Activated CD4-positive, alpha-beta T cell treated with anti-CD3 and anti-CD28 coated beads, Interleukin-2, amount 10 ng/mL, durations not matched to agents 7 days and 5 days (primary cell): Measurements from ENCODE around the gene SMARCA4. TPM values are rescaled to one million over a fixed set of nuclear protein-coding genes. Genes with fewer than 3 reads are reported as not detected.

Experiments used
- CTCF ChIA-PET: fragments of 350-600 bp; sonication (Branson Sonifier 250); formaldehyde crosslinking; loops from one replicate; lab custom pipeline; 2021; ENCODE audit warnings: antibody characterized with exemption; lab: Charles Lee
- POLR2A ChIA-PET: fragments of 350-600 bp; sonication (Branson Sonifier 250); formaldehyde crosslinking; loops from one replicate; lab custom pipeline; 2021; ENCODE audit warnings: antibody characterized with exemption; lab: Charles Lee
- DNase-seq: peaks from one replicate; pipeline ENCODE4 v3.0.0-alpha.2; 2020
- H3K27ac Mint-ChIP-seq: one replicate; pipeline ENCODE4 v1.8.0; 2021; ENCODE audit warnings: mild to moderate bottlenecking, moderate library complexity, mixed read lengths
- H3K27me3 Mint-ChIP-seq: one replicate; pipeline ENCODE4 v1.8.0; 2021; ENCODE audit warnings: mixed read lengths
- H3K36me3 Mint-ChIP-seq: one replicate; pipeline ENCODE4 v1.8.0; 2021; ENCODE audit warnings: low read depth, mixed read lengths
- H3K4me1 Mint-ChIP-seq: one replicate; pipeline ENCODE4 v1.8.0; 2021; ENCODE audit warnings: mixed read lengths
- H3K4me3 Mint-ChIP-seq: one replicate; pipeline ENCODE4 v1.8.0; 2021; ENCODE audit warnings: mild to moderate bottlenecking, moderate library complexity, mixed read lengths
- H3K9me3 Mint-ChIP-seq: one replicate; pipeline ENCODE4 v1.8.0; 2021; ENCODE audit warnings: mixed read lengths
- total RNA-seq, 2 experiments: library from RNA; stranded (reverse); gene quantifications; one replicate each; pipeline ENCODE4 v1.2.3, GENCODE V29; 2021

The SMARCA4 gene
- total RNA-seq, 2 experiments from 2014 or later = 111 to 115 TPM

DNA sequence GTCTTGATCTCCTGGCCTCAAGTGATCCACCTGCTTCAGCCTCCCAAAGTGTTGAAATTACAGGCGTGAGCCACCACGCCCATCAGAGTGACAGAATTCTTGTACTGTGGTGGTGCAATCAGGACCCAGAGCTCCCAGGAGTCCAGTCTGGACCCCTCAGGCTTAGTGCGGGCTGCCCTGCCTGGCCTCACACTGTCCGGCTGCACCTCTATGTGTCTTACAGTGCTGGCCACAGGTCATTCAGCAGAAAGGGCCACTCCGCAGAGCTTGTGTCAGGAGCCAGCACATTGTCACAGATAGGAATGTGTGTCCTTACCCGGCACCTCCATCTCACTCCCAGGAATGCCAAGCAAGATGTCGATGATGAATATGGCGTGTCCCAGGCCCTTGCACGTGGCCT lies 49.2 kb downstream of the SMARCA4 start:
- ChIA-PET POLR2A (no interaction called here), CTCF (interaction anchor here (0.6 kb wide), 2 partner anchors 10 to 116 kb away, joined by 3 read pairs; no protein-coding TSS in a partner anchor)
- no peak overlapping the region for H3K4me3 Mint-ChIP-seq
- H3K4me1 Mint-ChIP-seq = no peaks in the 10 kb centered on the region
- H3K9me3 Mint-ChIP-seq = no peaks in the 10 kb centered on the region
- no peaks in the 10 kb centered on the region for H3K27me3 Mint-ChIP-seq
- H3K36me3 Mint-ChIP-seq = peaks cover 38% of the 10 kb centered on the region
- no peak for DNase-seq
- no peak overlapping the region for H3K27ac Mint-ChIP-seq

DNA sequence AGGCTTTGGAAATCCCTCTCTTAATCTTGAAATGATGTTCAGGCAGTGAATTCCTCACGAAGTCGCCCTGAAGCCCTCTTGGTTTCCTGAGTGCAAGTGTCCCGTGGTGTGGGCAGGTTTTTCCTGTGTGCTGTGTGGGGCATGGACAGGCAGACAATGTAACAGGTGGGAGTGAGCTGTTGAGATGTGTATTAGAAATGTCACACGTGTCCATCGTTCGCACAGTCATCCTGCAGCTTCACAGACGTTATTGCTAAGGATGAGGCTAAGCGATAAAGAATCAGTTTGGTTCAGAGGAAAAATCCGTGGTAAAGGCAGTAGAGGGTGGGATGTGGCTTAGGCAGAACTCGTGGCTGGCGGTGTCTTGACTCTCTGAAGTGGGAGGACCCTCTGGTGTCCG lies 51.7 kb downstream of the SMARCA4 start:
- Mint-ChIP-seq H3K4me1 (no peaks in the 10 kb centered on the region), H3K9me3 (no peaks in the 10 kb centered on the region), H3K4me3 (no peak overlapping the region), H3K27ac (no peak overlapping the region), H3K36me3 (peaks cover 43% of the 10 kb centered on the region), H3K27me3 (no peaks in the 10 kb centered on the region)
- CTCF ChIA-PET = interaction anchor here (0.6 kb wide), 1 partner anchor 134 kb away, joined by 4 read pairs; no protein-coding TSS in a partner anchor
- no peak for DNase-seq
- POLR2A ChIA-PET = no interaction called here

DNA sequence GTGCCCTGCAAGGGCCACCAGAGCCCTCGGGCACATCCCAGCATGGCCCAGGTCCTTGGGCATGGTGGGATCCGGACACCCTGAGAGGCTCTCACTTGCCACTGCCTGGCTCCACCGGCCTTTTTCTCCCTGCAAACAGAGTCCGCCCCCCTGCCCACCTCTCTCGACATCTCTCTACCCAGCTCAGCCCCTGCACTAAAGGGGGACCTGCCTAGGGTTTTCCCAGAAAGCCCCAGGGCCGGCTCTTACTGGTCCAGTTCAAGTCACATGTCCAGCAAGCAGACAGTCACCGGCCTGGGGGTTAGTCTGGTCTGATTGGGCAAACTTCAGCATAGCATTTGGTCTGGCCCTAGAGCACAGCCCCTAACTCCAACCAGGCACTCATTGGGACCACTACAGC lies 52.9 kb downstream of the SMARCA4 start:
- Mint-ChIP-seq H3K9me3 (no peaks in the 10 kb centered on the region), H3K27me3 (no peaks in the 10 kb centered on the region), H3K4me1 (no peaks in the 10 kb centered on the region), H3K27ac (no peak overlapping the region), H3K36me3 (peaks cover 36% of the 10 kb centered on the region), H3K4me3 (no peak overlapping the region)
- ChIA-PET CTCF (no interaction called here), POLR2A (no interaction called here)
- no peak for DNase-seq

DNA sequence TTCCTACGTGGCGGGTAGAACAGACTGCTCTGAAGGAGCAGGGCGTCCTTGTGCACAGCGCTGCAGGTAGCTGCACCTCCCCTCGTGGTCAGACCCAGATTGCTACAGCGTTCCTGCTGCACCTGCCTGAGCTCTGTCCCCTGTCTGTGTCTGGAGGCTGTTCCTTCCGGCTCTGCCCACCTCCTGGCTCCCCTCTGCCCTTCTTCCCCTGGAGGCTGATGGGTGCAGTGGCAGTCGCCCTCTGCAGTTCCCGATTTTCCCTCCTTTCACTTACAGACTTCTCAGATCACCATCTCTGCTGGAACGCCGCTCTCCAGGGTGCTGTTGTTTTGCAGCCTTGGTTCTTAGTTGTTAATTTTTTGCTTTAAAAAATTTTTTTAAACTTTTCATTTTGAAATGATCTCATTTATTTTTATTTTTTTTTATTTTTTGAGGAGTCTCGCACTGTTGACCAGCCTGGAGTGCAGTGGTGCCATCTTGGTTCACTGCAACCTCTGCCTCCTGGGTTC lies 53.6 kb downstream of the SMARCA4 start:
- Mint-ChIP-seq H3K4me1 (no peaks in the 10 kb centered on the region), H3K4me3 (no peak overlapping the region), H3K9me3 (no peaks in the 10 kb centered on the region), H3K36me3 (peaks cover 34% of the 10 kb centered on the region), H3K27me3 (no peaks in the 10 kb centered on the region), H3K27ac (no peak overlapping the region)
- ChIA-PET POLR2A (no interaction called here), CTCF (no interaction called here)
- DNase-seq = no peak

DNA sequence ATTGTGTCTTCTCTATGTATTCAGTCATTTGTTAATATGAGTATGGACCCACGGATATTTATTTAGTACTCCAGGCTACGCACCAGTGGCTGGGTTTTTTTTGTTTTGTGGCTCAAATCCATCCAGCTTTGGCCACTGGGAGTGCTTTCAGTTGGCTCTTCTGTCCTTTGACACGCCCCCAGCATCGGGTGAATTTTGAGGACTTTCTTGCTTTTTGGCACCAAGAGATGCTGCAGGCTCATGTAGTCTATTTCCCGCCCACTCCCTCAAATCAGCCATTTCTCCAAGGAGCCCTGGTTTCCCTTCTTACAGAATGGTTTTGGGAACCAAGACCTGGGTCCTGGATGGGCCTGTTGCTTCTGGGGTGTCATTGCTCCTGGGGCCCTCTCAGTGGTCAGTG lies 55.8 kb downstream of the SMARCA4 start:
- Mint-ChIP-seq H3K9me3 (no peaks in the 10 kb centered on the region), H3K27me3 (no peaks in the 10 kb centered on the region), H3K4me3 (no peak overlapping the region), H3K27ac (no peak overlapping the region), H3K4me1 (no peaks in the 10 kb centered on the region), H3K36me3 (peaks cover 37% of the 10 kb centered on the region)
- ChIA-PET CTCF (no interaction called here), POLR2A (no interaction called here)
- no peak for DNase-seq

DNA sequence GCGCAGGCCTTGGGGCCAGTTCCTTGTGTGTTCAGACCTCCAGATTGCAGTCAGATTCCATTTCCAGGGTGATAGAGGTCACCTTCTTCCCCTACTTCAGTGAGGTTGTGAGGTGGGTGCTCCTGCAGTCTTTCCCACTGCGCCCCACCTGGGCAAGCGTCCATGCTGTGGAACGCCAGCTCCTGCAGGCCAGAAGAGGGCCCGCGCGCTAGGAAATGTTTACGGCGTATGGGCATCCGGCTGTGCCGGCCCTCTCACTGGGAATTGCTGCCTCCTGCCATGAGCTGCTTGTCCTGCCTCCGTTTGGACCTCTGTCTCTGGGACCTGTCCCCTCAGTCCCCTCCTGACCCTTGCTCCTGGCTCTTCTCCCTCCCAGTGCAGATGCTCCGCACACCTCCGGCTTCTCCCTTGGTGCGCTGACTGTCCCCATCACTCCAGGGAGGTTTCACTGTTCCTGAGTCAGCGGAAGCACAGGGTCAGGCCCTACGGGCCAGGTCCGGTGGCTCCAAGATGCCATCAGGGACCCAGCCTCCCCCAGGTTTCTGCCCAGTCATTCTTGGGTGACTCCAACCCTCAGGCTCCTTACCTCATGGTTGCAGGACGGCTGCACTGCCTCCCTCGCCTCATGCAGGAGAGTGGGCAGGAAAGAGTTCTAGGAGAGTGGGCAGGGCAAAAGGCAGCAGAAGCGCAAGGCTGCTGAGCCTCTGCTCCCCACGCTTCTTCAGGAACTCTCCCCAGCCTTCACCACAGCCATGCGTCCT lies 56.6 kb downstream of the SMARCA4 start:
- POLR2A ChIA-PET = no interaction called here
- H3K9me3 Mint-ChIP-seq = no peaks in the 10 kb centered on the region
- H3K27me3 Mint-ChIP-seq = no peaks in the 10 kb centered on the region
- CTCF ChIA-PET = no interaction called here
- H3K27ac Mint-ChIP-seq = peak overlapping the region; percentile 19
- DNase-seq = no peak
- H3K4me1 Mint-ChIP-seq = no peaks in the 10 kb centered on the region
- peaks cover 34% of the 10 kb centered on the region for H3K36me3 Mint-ChIP-seq
- H3K4me3 Mint-ChIP-seq = no peak overlapping the region

DNA sequence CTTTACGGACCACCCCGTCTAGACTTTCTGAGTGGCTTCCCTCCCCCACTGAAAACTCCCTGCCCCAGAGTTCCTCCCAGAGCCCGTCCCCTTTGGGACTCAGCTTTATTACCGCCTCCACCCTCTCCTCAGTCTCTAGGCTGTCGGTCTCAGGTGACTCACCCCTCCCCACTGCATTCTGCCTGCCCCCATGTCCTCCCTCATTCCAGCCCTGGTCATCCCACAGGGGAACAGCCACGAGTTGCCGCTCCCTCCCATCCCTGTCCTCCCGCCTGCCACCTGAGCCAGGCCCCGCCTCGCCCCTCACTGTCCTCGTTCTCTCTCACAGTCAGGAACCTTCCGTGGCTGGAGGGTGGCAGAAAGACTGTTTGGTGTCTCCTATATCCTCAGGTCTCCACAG lies 57.3 kb downstream of the SMARCA4 start:
- Mint-ChIP-seq H3K27ac (no peak overlapping the region), H3K27me3 (no peaks in the 10 kb centered on the region), H3K4me3 (no peak overlapping the region), H3K4me1 (no peaks in the 10 kb centered on the region), H3K9me3 (no peaks in the 10 kb centered on the region), H3K36me3 (peaks cover 28% of the 10 kb centered on the region)
- CTCF ChIA-PET = no interaction called here
- no peak for DNase-seq
- POLR2A ChIA-PET = no interaction called here

DNA sequence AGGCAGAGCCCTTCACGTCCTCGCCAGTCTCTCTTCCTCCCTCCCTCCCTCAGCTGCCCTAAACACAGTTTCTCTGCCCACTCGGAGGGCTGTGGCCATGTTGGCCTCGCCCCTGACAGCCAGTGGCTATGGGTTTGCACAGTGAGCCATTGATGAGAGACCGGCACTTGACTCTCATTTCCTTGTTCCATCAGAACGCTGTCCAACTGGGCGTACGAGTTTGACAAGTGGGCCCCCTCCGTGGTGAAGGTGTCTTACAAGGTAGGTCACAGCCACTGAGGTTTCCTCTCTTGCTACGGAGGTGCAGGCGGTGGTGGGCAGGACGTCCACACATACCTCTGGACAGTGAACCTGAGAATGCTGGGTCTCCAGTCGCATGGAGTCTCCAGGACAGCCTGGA lies 57.9 kb downstream of the SMARCA4 start:
- POLR2A ChIA-PET = no interaction called here
- CTCF ChIA-PET = no interaction called here
- DNase-seq = no peak
- peaks cover 27% of the 10 kb centered on the region for H3K36me3 Mint-ChIP-seq
- peak overlapping the region; percentile 36 for H3K27ac Mint-ChIP-seq
- no peak overlapping the region for H3K4me3 Mint-ChIP-seq
- H3K9me3 Mint-ChIP-seq = no peaks in the 10 kb centered on the region
- H3K4me1 Mint-ChIP-seq = no peaks in the 10 kb centered on the region
- no peaks in the 10 kb centered on the region for H3K27me3 Mint-ChIP-seq

DNA sequence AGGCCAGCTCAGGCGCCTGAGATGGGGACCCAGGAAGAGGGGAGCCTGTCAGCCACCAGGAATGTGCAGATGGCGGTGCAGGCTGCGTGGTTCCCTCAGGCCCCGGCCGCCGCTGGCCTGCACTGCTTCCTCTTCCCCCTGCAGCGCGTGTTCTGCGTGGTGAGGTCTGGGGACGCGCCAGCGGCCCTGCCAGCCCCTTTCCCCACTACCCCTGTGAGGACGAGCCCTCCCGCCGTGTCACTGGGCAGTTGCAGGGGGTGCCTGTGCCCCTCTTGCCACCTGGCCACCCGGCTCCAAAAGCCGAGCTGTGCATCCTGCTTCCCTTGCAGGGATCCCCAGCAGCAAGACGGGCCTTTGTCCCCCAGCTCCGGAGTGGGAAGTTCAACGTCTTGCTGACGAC lies 58.4 kb downstream of the SMARCA4 start:
- no peaks in the 10 kb centered on the region for H3K9me3 Mint-ChIP-seq
- H3K27ac Mint-ChIP-seq = no peak overlapping the region
- ChIA-PET CTCF (interaction anchor here (1.9 kb wide), 1 partner anchor 16 kb away, joined by 7 read pairs; no protein-coding TSS in a partner anchor), POLR2A (no interaction called here)
- peaks cover 27% of the 10 kb centered on the region for H3K36me3 Mint-ChIP-seq
- H3K27me3 Mint-ChIP-seq = no peaks in the 10 kb centered on the region
- H3K4me3 Mint-ChIP-seq = no peak overlapping the region
- DNase-seq = no peak
- H3K4me1 Mint-ChIP-seq = no peaks in the 10 kb centered on the region

DNA sequence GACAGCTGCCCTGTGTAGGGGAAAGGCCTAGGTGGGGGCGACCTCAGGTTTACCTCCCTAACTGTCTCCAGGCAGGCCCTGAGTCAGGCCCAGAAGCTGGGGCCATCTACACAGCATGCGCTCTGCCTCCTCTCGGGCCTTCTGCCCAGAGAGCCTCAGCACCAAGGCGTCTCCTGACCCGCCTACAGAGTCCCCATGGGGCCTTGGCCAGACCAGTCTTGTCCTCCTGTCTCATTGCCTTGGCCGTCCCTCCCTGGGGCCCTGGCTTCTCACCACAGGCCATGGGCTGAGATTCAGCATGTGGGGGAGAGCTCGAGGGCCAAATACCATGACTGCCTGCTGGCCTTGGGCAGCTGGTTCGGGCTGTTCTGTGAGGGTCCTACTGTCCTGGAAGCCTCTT lies 59.0 kb downstream of the SMARCA4 start:
- no peak for DNase-seq
- H3K4me3 Mint-ChIP-seq = no peak overlapping the region
- H3K9me3 Mint-ChIP-seq = no peaks in the 10 kb centered on the region
- ChIA-PET POLR2A (no interaction called here), CTCF (interaction anchor here (0.6 to 1.9 kb wide), 2 partner anchors 10 to 16 kb away, joined by 3 to 7 read pairs; no protein-coding TSS in a partner anchor)
- H3K36me3 Mint-ChIP-seq = peaks cover 26% of the 10 kb centered on the region
- H3K27me3 Mint-ChIP-seq = no peaks in the 10 kb centered on the region
- H3K27ac Mint-ChIP-seq = no peak overlapping the region
- no peaks in the 10 kb centered on the region for H3K4me1 Mint-ChIP-seq

DNA sequence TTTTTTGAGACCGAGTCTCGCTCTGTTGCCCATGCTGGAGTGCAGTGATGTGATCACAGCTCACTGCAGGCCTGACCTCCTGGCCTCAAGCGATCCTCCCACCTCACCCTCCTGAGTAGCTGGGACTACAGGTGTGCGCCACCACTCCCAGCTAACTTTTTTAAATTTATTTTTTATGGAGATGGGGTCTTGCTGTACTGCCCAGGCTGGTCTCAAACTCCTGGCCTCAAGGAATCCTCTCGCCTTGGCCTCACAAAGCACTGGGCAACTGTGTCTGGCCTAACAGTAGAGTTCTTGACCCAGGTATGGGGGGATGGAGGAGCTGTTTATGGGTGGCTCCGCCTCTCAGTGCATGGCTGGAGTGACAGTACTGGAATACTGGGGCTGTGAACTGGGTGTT lies 59.6 kb downstream of the SMARCA4 start:
- Mint-ChIP-seq H3K27me3 (no peaks in the 10 kb centered on the region), H3K9me3 (no peaks in the 10 kb centered on the region), H3K36me3 (peaks cover 24% of the 10 kb centered on the region), H3K27ac (no peak overlapping the region), H3K4me3 (no peak overlapping the region), H3K4me1 (no peaks in the 10 kb centered on the region)
- DNase-seq = no peak
- POLR2A ChIA-PET = no interaction called here
- CTCF ChIA-PET = interaction anchor here (0.6 to 1.9 kb wide), 3 partner anchors 11 to 15 kb away, joined by 3 to 7 read pairs (median 3); no protein-coding TSS in a partner anchor

DNA sequence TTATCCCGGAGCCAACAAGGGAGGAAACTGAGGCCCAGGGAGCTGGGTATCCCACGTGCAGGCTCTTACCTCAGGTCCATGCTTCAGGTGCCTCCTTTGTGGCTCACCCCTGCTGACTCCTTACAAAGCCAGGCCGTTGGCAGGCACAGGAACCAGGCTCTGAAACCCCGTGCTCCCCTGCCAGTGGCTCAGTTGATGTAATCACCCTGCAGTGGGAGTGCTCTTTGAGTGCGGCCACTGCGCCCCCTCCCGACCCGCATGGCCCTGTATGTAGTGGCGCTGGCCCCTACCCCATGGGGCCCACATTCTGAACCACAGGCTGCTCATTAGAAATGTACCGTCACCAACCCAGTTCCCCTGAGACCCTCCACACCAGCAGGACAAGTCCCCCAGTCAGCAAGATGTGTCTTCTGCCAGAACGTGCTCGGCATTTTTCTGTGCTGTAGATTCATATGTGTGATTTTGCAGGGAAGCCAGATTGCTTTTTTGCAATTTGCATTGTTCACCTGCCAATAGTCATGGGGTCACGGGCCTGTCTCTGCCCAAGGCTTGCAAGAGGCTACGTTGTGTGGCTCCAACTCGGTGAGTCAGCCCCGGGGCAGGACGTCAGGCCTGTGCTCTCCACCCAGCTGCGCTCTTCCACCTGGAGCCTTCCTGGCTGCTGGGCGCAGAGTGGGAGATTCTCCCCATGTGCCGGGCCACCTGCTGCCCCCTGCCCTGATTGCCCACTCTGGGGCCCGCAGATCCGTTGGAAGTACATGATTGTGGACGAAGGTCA lies 60.3 kb downstream of the SMARCA4 start:
- DNase-seq = no peak
- H3K27me3 Mint-ChIP-seq = no peaks in the 10 kb centered on the region
- H3K9me3 Mint-ChIP-seq = no peaks in the 10 kb centered on the region
- POLR2A ChIA-PET = no interaction called here
- no peak overlapping the region for H3K4me3 Mint-ChIP-seq
- H3K36me3 Mint-ChIP-seq = peaks cover 29% of the 10 kb centered on the region
- no peaks in the 10 kb centered on the region for H3K4me1 Mint-ChIP-seq
- CTCF ChIA-PET = interaction anchor here (1.1 to 1.9 kb wide), 2 partner anchors 14 to 15 kb away, joined by 3 to 7 read pairs; no protein-coding TSS in a partner anchor
- H3K27ac Mint-ChIP-seq = no peak overlapping the region

DNA sequence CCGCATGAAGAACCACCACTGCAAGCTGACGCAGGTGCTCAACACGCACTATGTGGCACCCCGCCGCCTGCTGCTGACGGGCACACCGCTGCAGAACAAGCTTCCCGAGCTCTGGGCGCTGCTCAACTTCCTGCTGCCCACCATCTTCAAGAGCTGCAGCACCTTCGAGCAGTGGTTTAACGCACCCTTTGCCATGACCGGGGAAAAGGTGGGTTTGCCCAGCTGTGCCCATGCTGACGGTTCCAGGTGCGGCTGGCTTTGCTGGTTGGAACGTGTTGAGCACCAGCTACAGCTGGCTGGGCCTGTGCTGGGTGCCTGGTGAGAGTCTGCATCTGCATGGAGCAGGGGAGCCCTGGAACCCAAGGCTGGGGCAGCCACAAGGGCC lies 60.9 kb downstream of the SMARCA4 start:
- ChIA-PET CTCF (no interaction called here), POLR2A (no interaction called here)
- Mint-ChIP-seq H3K4me3 (no peak overlapping the region), H3K27me3 (no peaks in the 10 kb centered on the region), H3K27ac (no peak overlapping the region), H3K36me3 (peaks cover 26% of the 10 kb centered on the region), H3K4me1 (no peaks in the 10 kb centered on the region), H3K9me3 (no peaks in the 10 kb centered on the region)
- DNase-seq = no peak
